HEK293T (cell line): ENCODE data around the gene MAPK9.

Experiments
- CTCF ChIA-PET: fragments of 350-600 bp; formaldehyde crosslinking; extraction: SDS; loops from one replicate; lab custom pipeline; 2021; ENCODE audit warnings: antibody characterized with exemption, inconsistent platforms; lab: Yijun Ruan, JAX
- POLR2A ChIA-PET: fragments of 350-600 bp; formaldehyde crosslinking; extraction: SDS; loops from one replicate; lab custom pipeline; 2020; ENCODE audit warnings: antibody characterized with exemption, inconsistent platforms; lab: Yijun Ruan, JAX
- DNase-seq: peaks from one replicate; pipeline ENCODE4 v3.0.0; 2012; ENCODE audit warnings: mixed read lengths; ENCODE audit errors: extremely low spot score
- ARNT ChIP-seq: fragments of 450-650 bp; IDR thresholded peaks from 2 replicates; pipeline ENCODE4 v1.6.1; 2017; ENCODE audit warnings: mild to moderate bottlenecking
- BHLHE40 ChIP-seq: fragments of 450-650 bp; IDR thresholded peaks from 2 replicates; pipeline ENCODE4 v1.6.1; 2016; ENCODE audit warnings: mild to moderate bottlenecking, moderate library complexity, borderline replicate concordance
- CTBP1 ChIP-seq: fragments of 450-650 bp; IDR thresholded peaks from 2 replicates; pipeline ENCODE4 v1.6.1; 2016; ENCODE audit warnings: borderline replicate concordance
- ELF4 ChIP-seq: fragments of 450-650 bp; IDR thresholded peaks from 2 replicates; pipeline ENCODE4 v1.6.1; 2017; ENCODE audit warnings: antibody characterized with exemption
- FOXA1 ChIP-seq: fragments of 450-650 bp; IDR thresholded peaks from 2 replicates; pipeline ENCODE4 v1.6.1; 2016; ENCODE audit warnings: mild to moderate bottlenecking
- FOXK2 ChIP-seq: fragments of 450-650 bp; IDR thresholded peaks from 2 replicates; pipeline ENCODE4 v1.6.1; 2016; ENCODE audit warnings: mild to moderate bottlenecking
- FOXM1 ChIP-seq: fragments of 450-650 bp; IDR thresholded peaks from 2 replicates; pipeline ENCODE4 v1.6.1; 2017; ENCODE audit warnings: mild to moderate bottlenecking, borderline replicate concordance
- HDGF ChIP-seq: fragments of 450-650 bp; IDR thresholded peaks from 2 replicates; pipeline ENCODE4 v1.6.1; 2017; ENCODE audit warnings: antibody characterized with exemption, borderline replicate concordance
- L3MBTL2 ChIP-seq: fragments of 450-650 bp; conservative IDR thresholded peaks from 2 replicates; pipeline ENCODE4 v1.6.1; 2016; ENCODE audit warnings: mild to moderate bottlenecking
- LEF1 ChIP-seq: fragments of 450-650 bp; IDR thresholded peaks from 2 replicates; pipeline ENCODE4 v1.6.1; 2017; ENCODE audit warnings: mild to moderate bottlenecking, borderline replicate concordance
- NFRKB ChIP-seq: fragments of 450-650 bp; IDR thresholded peaks from 2 replicates; pipeline ENCODE4 v1.6.1; 2016; ENCODE audit warnings: mild to moderate bottlenecking, moderate library complexity
- SP1 ChIP-seq: fragments of 450-650 bp; IDR thresholded peaks from 2 replicates; pipeline ENCODE4 v1.6.1; 2017
- SUZ12 ChIP-seq: fragments of 450-650 bp; IDR thresholded peaks from 2 replicates; pipeline ENCODE4 v1.6.1; 2016; ENCODE audit warnings: mild to moderate bottlenecking
- TARDBP ChIP-seq: fragments of 450-650 bp; IDR thresholded peaks from 2 replicates; pipeline ENCODE4 v1.6.1; 2016
- ZNF384 ChIP-seq: fragments of 450-650 bp; IDR thresholded peaks from 2 replicates; pipeline ENCODE4 v1.6.1; 2016
- TF ChIP-seq, protein P1 (sequence below): fragments of 450-650 bp; IDR thresholded peaks from 2 replicates; pipeline ENCODE4 v1.6.1; 2016

MAPK9 gene

GRCh38 chr5:180215783-180216630, 75.9 kb downstream of the MAPK9 start:
- CTCF ChIA-PET: no interaction called here
- POLR2A ChIA-PET: no interaction called here
- no peak for TF ChIP-seq ZNF384
- TF ChIP-seq TARDBP: no peak
- TF ChIP-seq ELF4: no peak
- TF ChIP-seq HDGF: no peak
- no peak for TF ChIP-seq ARNT
- TF ChIP-seq SUZ12: no peak
- no peak for TF ChIP-seq L3MBTL2
- no peak for TF ChIP-seq FOXM1
- TF ChIP-seq NFRKB: no peak
- TF ChIP-seq FOXA1: no peak
- no peak for TF ChIP-seq BHLHE40
- TF ChIP-seq CTBP1: no peak
- no peak for TF ChIP-seq FOXK2
- DNase-seq: no peak

GRCh38 chr5:180214870-180215770, 76.8 kb downstream of the MAPK9 start:
- TF ChIP-seq SUZ12 (no peak), SP1 (no peak), ZNF384 (no peak), TARDBP (no peak), ARNT (no peak), FOXA1 (no peak), FOXK2 (no peak), NFRKB (no peak), FOXM1 (no peak), HDGF (no peak), BHLHE40 (no peak)

DNA sequence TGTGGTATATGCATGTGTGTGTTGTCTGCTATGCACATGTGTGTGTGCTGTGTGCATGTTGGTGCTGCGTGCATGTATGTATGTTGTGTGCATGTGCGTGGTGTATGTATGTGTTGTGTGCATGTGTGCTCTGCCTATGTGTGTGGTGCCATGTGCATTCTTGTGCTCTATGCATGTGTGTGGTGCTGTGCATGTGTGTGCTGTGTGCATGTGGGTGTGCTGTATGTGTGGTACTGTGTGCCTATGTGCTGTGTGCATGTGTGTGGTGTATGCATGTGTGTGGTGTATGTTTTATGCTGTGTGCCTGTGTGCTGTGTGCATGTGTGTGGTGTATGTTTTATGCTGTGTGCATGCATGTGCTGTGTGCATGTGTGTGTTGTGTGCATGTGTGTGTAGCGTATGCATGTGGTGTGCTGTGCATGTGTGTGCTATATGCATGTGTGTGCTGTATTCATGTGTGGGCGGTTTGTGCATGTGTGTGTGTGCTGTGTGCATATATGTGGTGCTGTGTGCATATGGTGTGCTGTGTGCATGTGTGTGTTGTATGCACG, 78.2 kb downstream of the MAPK9 start:
- no peak for DNase-seq
- ChIA-PET POLR2A (no interaction called here), CTCF (no interaction called here)
- no peak for TF ChIP-seq SUZ12
- TF ChIP-seq FOXM1: no peak
- no peak for TF ChIP-seq HDGF
- TF ChIP-seq, protein P1, sequence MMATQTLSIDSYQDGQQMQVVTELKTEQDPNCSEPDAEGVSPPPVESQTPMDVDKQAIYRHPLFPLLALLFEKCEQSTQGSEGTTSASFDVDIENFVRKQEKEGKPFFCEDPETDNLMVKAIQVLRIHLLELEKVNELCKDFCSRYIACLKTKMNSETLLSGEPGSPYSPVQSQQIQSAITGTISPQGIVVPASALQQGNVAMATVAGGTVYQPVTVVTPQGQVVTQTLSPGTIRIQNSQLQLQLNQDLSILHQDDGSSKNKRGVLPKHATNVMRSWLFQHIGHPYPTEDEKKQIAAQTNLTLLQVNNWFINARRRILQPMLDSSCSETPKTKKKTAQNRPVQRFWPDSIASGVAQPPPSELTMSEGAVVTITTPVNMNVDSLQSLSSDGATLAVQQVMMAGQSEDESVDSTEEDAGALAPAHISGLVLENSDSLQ: no peak
- TF ChIP-seq ARNT: no peak
- no peak for TF ChIP-seq CTBP1
- no peak for TF ChIP-seq ZNF384
- no peak for TF ChIP-seq ELF4
- TF ChIP-seq LEF1: no peak
- TF ChIP-seq L3MBTL2: no peak
- TF ChIP-seq NFRKB: no peak
- TF ChIP-seq FOXK2: no peak
- TF ChIP-seq TARDBP: no peak
- TF ChIP-seq FOXA1: no peak
- no peak for TF ChIP-seq BHLHE40
- no peak for TF ChIP-seq SP1

More at GRCh38 chr5:180214870-180215770, 76.8 kb downstream of the MAPK9 start:
- DNase-seq: no peak
- POLR2A ChIA-PET: no interaction called here
- CTCF ChIA-PET: no interaction called here

- TF ChIP-seq HDGF (no peak), LEF1 (no peak), FOXK2 (no peak), ELF4 (no peak), ZNF384 (no peak), NFRKB (no peak), ARNT (no peak), SUZ12 (no peak), FOXM1 (no peak), TARDBP (no peak), FOXA1 (no peak), SP1 (no peak), BHLHE40 (no peak), CTBP1 (no peak), L3MBTL2 (no peak)
- TF ChIP-seq, protein P1: no peak
- ChIA-PET CTCF (interaction anchor here (1.0 kb wide), 1 partner anchor 115 kb away, joined by 3 read pairs; no protein-coding TSS in a partner anchor), POLR2A (no interaction called here)
- no peak for DNase-seq
Observed at GRCh38 chr5:180213256-180213600, 78.7 kb downstream of the MAPK9 start.

DNA sequence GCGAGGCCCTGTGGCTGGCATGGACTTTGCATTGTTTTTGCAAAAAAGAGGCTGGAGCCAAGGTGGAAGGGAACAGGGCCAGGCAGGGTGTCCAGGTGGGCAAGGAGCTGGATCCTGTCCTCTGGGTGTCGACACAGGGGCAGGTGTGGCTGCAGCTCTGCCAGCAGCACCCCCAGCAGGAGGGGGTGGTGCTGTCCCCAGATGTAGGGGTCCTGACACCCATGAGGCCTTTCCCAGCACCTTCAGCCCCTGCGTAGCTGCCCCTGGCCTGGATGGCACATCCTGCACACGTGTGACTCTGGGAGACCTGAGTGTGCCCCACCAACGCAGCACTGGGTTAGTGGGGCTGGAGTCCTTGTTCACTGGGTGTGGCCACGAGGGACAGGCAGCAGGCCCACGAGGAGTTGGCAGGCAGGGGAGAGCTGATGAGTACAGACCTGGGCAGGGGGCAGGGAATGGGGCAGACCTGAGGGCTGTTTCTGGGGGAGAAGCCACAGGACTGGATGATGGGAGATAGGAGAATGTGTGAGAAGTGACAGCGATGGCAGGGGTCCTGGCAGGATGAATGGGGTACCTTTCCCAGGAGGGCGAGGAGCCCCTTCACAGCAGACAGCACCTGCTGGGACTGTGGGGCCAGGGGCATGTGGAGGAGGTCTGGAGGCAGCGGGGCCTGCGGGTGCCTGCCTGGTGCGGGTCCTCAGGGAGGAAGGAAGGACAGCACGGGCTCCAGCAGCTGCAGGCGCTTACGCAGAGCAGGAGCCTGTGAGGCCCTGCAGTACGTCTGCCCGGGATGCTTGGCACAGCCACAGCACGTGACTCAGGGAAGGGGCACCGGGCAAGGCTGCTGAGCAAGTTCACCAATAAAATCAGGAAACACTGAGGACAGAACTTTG, 79.3 kb downstream of the MAPK9 start:
- no peak for TF ChIP-seq FOXK2
- TF ChIP-seq BHLHE40: no peak
- TF ChIP-seq ELF4: no peak
- TF ChIP-seq ZNF384: no peak
- TF ChIP-seq SP1: no peak
- TF ChIP-seq CTBP1: no peak
- TF ChIP-seq HDGF: no peak
- TF ChIP-seq, protein P1: no peak
- TF ChIP-seq TARDBP: no peak
- TF ChIP-seq L3MBTL2: no peak
- no peak for TF ChIP-seq NFRKB
- DNase-seq: no peak
- CTCF ChIA-PET: interaction anchor here (1.0 kb wide), 1 partner anchor 116 kb away, joined by 3 read pairs; no protein-coding TSS in a partner anchor
- POLR2A ChIA-PET: no interaction called here
